Stimulated activated CD4-positive, alpha-beta T cell treated with anti-CD3 and anti-CD28 coated beads, Interleukin-12 subunit alpha, Interleukin-12 subunit beta, amount 100 ng/mL, for 48 hours (primary cell): Measurements from ENCODE around the gene MGAT5B.
"Not testable (repeated sequence)": the region's sequence is repeated elsewhere in the genome, so short reads cannot be mapped to it uniquely, and the experiment has no call there.

ENCODE experiments used
- DNase-seq, 3 donors: peaks; one replicate each; pipeline ENCODE4 v3.0.0-alpha.2; 2020; ENCODE audit warnings: low read depth in 2 of 3, low spot score in 1 of 3

The MGAT5B gene, protein sequence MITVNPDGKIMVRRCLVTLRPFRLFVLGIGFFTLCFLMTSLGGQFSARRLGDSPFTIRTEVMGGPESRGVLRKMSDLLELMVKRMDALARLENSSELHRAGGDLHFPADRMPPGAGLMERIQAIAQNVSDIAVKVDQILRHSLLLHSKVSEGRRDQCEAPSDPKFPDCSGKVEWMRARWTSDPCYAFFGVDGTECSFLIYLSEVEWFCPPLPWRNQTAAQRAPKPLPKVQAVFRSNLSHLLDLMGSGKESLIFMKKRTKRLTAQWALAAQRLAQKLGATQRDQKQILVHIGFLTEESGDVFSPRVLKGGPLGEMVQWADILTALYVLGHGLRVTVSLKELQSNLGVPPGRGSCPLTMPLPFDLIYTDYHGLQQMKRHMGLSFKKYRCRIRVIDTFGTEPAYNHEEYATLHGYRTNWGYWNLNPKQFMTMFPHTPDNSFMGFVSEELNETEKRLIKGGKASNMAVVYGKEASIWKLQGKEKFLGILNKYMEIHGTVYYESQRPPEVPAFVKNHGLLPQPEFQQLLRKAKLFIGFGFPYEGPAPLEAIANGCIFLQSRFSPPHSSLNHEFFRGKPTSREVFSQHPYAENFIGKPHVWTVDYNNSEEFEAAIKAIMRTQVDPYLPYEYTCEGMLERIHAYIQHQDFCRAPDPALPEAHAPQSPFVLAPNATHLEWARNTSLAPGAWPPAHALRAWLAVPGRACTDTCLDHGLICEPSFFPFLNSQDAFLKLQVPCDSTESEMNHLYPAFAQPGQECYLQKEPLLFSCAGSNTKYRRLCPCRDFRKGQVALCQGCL

DNA sequence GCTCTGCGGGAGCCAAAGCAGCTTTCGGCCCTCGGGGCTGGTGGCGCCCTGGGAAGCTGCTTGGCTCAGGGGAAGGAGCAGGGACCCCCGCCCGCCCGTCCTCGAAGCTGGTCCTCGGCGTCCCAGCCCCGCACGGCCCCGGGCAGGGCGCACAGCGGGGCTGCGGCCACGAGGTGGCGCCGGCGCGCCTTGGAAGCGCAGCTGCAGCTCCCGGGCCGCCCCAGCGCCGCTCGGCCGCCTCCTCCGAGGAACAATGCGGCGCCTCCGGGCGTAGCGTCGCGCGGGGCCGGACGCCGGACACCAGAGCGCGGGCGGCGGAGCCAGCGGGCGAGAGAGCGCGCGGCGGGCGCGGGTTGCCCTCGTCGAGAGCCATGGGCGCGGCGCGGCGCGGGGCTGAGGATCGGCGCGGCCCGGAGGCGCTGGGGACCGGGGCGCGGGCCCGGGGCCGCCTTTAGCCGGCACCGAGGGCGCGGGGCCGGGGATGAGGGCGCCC, at the start of gene MGAT5B:
TSS of gene MGAT5B (plus strand) at position 229 of the 493 bp plus-strand sequence. CDS start 626 bp downstream, outside the sequence.
- peak; percentile 41 to 74 (median 52) for DNase-seq

DNA sequence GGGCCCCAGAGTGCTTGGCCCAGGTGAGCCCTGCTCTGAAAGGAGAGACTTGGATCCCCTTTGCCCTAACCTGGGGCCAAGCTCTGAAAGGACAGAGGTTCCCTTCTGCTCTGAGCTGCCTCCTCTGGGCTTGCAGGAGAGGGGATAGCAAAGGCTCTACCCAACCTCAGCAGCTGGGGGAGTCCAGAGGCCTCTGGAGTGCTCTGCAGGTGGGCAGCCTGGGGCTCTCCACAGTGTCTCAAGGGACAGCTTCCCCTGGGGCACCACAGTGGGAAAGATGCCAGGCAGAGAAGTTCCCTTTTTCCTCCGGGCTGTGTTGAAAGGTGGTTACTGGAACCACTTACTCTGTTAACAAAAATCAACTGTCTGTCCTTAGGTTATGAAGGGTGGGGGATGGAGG, 48.2 kb upstream of the MGAT5B start:
- no peak for DNase-seq

- no peak for DNase-seq
Observed at GRCh38 chr17:76820561-76820960, 47.6 kb upstream of the MGAT5B start.

GRCh38 chr17:76822184-76822778, 45.9 kb upstream of the MGAT5B start:
- DNase-seq = no peak

DNA sequence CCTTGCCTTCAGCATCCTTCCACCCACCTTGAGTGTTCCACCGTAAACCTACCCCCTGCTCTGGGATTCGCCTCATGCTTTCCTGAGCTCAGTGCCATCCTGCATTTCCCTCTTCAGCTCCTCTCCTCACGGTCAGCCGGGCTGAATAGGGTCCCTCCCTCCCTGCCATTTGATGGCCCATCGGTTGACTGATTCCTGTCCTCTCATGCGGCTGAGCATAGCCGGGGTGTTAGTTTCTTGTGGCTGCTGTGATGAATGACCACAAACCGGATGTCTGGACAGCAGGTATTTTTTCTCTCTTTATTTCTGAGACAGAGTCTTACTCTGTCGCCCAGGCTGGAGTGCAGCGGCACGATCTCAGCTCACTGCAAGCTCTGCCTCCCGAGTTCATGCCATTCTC, 44.1 kb upstream of the MGAT5B start:
- no peak for DNase-seq

DNA sequence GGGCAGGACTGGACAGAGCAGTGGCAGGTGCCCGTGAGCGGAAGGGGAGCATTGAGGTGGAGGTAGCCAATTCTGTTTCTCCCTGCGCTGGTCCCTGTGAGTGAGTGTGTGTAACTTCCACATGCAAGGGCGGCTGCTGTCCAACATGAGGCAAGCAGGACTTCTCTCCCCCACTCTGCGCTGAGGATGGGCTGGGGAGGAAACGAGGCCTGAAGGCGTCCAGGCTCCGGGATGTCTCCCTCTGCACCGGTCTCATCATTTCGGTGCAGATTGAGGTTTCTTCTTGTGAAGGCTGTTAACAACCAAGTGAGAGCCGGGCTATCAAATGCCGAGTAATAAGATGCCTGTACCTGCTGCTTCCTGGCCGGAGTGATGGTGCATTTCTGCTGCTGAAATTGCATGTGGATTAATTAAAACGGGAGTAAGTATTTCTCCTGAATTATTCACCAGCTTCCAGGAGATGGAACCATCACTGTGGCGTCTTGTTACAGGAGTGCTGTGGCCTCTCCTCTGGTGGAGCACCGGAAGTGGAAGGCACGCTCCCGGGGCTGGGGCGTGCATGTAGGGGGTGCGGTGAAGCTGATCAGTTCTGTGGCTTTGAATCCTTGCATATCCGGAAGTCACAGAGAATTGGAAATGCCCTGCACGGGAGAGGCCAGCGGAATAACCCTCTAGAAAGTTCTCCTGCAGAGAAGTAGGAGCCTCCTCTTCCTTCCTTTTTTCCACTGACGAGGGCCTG, 41.7 kb upstream of the MGAT5B start:
- DNase-seq = no peak

DNA sequence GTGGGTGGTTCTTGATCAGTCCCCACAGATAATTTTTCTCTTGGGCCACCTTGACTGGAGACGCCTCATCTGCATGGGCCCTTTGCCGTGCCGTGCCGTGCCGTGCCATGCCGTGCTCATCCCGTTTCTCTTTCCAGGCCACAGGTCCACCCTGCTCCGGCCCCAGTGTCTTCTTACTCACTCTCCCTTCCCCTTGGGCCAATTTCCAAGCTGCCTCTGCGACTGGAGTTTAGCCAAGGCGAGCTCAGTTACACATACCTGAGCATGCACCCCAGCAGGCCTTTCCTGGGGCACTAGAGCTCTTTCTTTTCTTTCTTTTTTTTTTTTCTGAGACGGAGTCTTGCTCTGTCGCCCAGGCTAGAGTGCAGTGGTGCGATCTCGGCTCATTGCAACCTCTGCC, 40.5 kb upstream of the MGAT5B start:
- DNase-seq = no peak

- DNase-seq = no peak
Observed at GRCh38 chr17:76830987-76831715, 37.1 kb upstream of the MGAT5B start.

DNA sequence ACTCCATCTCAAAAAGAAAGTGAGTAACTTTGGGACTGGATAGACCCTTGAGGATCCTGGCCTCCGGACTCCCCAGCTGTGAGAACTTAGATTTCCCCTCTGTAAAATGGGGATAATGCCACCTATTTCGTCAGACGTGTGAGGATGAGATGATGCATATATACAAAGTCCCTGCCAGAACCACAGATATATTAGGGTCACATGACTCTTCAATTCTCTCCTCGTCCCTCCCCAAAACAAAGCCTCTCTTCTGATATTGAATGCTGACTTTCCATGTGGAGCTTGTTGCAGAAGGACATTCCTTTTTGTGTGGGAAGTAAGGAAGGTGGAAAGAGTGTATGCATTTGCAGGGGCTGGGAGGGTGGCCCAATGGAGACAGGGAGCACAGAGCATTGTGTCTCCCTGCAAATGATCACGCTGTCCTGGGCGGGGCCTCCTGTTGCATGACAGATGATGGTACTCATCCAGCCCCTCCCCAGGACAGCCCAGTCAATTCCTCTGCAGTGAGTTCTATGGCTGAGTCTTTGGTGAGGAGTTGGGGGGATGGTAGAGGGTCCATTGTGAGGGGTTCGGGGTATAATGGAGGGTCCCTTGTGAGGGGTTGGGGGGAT, 35.1 kb upstream of the MGAT5B start:
- no peak for DNase-seq

GRCh38 chr17:76833747-76834146, 34.5 kb upstream of the MGAT5B start:
- no peak for DNase-seq

DNA sequence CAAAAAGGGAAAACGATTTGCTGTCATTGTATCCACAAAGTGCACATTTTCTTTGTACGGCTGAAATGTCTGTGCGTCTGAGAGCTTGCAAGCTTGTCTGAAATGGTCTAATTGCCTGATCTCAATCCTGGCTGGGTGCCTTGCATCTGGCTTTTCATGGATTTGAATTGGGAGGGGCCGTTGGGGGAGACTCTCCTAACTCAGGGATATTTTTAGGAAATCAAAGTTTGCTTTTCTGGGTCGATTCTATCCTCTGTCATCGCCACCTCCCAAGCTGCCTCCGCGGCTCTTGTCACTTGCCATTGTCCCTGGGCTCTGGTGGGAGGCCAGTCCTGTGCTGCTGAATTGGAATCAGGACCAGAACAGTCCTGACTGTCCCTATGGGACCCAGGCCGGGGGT, 33.3 kb upstream of the MGAT5B start:
- DNase-seq = no peak

DNA sequence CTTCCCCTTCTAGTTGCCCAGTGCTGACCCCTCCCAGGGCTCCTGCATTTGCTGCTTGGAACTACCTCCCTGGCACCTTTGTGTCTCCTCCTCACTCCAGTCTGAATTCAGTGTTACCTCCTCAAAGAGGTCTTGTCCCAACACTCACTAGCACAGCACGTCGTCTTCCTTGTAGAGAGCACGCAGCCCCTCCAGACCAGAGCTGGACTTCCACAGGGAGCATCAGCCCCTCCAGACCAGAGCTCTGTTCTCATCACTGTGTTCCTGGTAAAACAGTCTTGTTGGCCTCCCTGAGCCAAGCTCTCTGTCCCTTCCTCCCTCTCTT, 27.8 kb upstream of the MGAT5B start:
- no peak for DNase-seq

DNA sequence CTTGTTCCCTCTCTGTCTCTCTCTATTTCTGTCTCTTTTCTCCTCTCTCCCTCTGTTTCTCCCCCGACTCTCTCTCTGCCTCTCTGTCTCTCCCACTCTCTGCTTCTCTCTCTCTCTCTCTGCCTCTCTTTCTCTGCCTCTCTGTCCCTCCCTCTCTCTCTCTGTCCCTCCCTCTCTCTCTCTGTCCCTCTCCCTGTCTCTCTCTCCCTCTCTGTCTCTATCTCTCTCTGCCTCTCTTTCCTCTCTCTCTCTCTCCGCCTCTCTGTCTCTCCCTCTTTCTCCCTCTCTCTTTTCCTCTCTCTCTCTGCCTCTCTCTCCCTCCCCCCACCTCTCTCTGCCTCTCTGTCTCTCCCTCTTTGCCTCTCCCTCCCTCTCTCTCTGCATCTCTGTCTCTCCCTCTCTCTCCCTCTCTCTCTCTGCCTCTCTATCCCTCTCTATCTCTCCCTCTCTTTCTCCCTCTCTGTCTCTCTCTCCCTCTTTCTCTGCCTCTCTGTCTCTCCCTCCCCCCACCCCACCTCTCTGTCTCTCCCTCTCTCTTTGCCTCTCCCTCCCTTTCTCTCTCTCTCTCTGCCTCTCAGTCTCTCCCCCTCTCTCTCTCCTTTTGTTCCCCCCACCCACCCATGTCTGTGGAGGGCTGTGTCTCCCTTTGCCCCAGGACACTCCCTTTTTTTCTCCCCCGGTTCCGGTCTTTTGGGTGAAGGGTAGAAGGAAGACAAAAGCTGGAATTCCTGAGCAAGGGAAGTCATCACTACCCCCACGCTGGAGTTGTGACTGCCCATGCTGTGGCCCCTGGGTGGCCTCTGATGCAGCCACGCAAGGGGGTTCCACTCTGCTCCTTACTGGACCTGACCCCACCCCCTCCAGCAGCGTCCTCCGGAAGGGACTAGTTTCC, 27.1 kb upstream of the MGAT5B start:
- DNase-seq = no peak

- no peak for DNase-seq
Observed at GRCh38 chr17:76841776-76842405, 26.3 kb upstream of the MGAT5B start.

GRCh38 chr17:76843068-76843467, 25.1 kb upstream of the MGAT5B start:
- DNase-seq = not testable (repeated sequence)

DNA sequence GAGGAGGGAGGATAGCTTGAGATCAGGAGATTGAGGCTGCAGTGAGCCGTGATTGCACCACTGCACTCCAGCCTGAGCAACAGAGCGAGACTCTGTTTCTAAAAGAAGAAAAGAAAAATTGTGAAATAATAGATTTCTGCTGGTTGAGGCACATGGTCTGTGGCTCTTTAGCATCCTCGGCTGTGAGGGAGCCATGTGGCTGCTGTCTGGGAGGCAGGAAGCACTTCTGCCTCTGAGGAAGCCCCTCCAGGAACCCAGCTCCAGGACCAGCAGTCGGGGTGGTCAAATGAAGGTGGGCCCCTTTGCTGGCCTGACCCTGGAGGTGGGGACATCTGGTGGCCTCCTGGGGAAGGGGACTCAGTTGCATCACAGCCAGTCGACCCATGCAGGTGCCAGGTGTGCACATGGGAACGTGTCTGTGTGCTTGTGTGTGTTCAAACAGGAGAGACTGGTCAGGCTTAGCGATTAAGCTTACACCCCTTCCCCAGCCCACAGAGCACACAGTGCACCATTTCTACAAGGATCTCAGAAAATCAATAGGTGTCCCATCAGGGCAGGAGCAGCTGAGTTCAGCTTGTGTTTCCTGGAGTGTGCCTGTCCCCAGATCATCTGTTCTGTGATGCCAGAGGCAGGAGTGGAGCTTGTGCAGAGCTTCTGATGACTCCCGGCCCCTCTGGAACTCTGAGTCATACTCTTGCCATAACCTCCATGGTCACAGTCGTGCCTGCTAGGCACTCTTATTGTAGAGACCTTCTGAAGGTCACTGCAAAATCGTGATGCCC, 24.3 kb upstream of the MGAT5B start:
- no peak for DNase-seq

DNA sequence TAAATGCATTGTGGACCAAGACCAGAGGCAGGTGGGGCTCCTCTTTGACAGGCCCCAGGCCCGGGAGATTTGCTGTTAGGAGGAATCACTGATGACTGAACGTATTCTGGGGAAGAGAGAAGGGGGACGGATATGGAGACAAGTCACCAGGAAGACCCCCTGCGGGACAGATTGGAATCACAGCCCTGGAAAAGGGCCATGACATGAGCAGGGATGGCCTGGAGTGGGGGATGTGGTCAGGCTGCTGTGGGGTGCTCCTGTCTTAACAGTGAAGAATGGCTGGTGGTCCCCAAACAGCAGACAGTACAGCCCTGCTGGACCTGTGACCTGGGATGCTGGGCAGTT, 23.7 kb upstream of the MGAT5B start:
- no peak for DNase-seq

DNA sequence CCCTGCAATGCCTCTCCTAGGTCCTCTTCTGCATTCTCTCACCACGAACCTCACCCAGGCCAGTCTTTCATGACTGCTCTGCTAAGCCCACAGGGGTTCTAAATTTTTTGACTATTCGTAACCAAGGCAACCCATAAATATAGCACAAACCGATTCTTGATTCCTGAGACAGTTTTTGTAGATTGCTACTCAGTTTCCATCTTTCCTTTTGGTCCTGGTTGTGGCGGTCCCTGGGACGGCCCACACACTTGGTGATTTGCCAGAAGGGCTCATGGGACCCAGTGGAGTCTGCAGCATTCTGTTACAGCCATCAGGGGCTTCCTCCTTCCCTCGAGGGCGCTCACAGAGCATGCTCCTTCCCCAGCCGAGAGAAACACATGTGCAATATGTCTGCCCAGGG, 23.4 kb upstream of the MGAT5B start:
- DNase-seq = no peak
